GM19035 (cell line): Measurements from ENCODE around the gene NOPCHAP1.
"Not testable (repeated sequence)": the region's sequence is repeated elsewhere in the genome, so short reads cannot be mapped to it uniquely, and the experiment has no call there.

Experiments used
- ATAC-seq: cut with Tn5 transposase; IDR thresholded peaks from one replicate; pipeline ENCODE4 v1.9.1; 2021; ENCODE audit not compliant: unreplicated experiment

NOPCHAP1 gene

GRCh38 chr12:104964167-104964855 is 21.8 kb upstream of the NOPCHAP1 start:
- ATAC-seq: no peak

- no peak for ATAC-seq
Measured at GRCh38 chr12:104964856-104965205, 21.3 kb upstream of the NOPCHAP1 start.

DNA sequence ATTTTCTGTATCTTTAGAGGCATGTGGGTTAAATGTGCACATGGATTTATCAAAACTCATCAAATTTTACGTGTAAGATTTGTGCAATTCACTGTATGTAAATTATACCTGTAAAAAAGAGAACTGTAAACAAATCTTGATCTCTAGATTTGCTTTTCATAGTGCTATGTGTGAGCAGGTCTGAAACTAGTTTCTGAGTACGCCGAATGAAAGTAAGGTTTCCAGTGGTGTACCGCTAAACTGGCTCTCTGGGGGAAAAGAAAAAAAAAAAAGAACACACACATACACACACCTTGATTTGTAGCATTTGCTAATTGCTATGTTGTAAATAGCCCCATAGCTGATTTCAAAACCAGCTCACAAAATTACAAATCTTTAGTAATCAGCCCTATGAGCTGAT is 19.4 kb upstream of the NOPCHAP1 start:
- peak; percentile 86 for ATAC-seq

- no peak for ATAC-seq
Measured at GRCh38 chr12:104969343-104969742, 16.8 kb upstream of the NOPCHAP1 start.

- no peak for ATAC-seq
Measured at GRCh38 chr12:104971306-104971705, 14.8 kb upstream of the NOPCHAP1 start.

DNA sequence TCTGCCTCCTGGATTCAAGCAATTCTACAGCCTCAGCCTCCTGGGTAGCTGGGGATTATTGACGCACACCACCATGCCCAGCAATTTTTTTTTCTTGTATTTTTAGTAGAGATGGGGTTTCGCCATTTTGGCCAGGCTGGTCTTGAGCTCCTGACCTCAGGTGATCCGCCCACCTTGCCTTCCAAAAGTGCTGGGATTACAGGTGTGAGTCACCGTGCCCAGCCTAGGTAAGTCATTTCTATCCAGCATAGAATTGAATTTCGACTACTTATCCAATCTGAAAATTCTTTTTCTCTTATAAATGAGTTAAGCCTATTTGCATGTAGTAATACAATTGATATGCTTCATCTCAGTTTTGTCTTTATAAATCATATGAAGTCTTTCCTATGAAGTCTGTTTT is 12.9 kb upstream of the NOPCHAP1 start:
- no peak for ATAC-seq

- ATAC-seq: peak; percentile 94
Measured at GRCh38 chr12:104974626-104975290, 11.4 kb upstream of the NOPCHAP1 start.

DNA sequence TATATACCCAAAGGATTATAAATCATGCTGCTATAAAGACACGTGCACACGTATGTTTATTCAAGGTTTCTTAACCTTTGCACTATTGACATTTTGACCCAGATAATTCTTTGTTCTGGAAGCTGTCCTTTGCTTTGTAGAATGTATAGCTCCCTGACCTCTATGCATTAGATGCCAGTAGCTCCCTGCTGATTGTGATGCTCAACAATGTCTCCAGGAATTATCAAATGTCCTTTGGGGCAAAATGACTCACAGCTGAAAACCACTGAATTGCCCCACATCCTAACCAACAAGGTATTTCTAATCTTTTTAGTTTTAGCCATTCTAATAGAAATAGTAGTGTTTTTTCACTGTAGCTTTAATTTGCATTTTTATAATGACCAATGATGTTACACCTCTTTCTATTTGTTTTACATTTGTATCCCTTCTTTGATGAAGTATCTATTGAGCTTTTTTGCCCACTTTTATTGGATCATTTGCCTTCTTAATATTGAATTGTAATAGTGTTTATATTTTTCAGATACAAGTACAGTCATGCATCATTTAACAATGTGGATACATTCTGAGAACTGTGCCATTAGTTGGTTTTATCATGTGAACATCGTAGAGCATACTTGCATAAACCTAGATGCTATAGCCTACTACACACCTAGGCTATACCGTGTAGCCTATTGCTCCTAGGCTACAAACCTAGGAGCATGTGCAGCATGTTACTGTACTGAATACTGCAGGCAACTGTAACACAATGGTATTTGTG is 10.4 kb upstream of the NOPCHAP1 start:
- no peak for ATAC-seq

DNA sequence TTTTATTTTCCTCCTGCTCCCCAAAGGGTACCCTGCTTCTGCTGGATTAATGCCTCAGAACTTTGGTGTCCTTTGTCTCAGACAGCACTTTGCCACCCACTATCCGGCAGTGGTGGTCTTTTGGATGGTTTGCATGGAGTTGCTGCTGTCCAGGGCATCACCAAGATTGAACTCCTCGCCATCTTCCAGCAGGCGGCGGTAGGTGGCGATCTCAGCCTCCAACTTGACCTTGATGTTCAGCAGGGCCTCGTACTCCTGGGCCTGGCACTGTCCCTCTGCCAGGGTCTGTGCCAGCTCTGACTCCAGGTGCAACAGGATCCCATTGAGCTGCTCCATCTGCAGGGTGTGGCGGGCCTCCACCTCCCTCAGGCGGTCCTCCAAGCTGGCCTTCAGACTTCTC is 9.4 kb upstream of the NOPCHAP1 start:
- no peak for ATAC-seq

- not testable (repeated sequence) for ATAC-seq
Measured at GRCh38 chr12:104977688-104978087, 8.4 kb upstream of the NOPCHAP1 start.

GRCh38 chr12:104985206-104985605 is 910 bp upstream of the NOPCHAP1 start:
- no peak for ATAC-seq

DNA sequence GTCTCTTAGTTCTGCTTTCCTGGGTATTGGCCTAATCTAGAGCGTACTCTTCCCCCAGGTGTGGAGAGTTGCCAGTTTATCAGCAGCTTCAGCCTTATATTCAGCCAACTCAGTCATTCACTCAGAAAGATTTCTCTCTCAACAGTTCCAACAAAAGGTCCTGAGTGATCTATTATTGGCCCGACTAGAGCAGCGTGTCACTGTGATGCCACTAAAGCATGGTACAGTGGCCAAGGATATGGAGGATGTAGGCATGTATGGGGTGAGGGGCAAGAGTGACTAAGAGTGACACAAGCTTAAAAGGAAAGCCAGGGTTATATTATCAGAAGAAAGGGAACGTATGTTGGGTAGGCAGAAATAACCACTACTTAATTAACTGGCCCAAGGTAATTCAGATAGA is 4.8 kb downstream of the NOPCHAP1 start:
- ATAC-seq: no peak

DNA sequence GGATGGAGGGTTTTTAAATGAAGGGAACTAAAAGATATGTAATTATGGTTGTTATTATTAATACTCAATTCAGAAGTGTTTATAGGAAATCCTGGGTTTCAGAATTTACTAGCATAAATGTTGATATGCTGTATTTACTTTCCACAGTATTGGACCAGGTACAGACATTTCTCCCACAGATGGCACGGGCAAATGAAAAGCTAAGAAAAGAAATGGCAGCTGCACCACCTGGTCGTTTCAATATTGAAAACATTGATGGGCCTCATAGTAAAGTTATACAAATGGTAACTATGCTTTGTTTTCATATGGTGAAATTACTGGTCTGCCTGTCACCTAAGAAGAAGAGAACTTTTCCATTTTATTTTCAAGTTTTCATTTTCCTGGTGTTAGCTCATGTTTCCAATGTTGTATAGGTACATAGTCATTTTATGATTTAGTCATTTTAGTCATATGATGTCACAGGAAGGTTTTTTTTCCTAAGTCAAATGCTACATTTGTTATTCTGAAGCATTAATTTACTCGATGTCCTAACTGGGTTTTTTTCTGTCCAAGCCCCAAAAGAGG is 5.5 kb downstream of the NOPCHAP1 start:
- no peak for ATAC-seq

DNA sequence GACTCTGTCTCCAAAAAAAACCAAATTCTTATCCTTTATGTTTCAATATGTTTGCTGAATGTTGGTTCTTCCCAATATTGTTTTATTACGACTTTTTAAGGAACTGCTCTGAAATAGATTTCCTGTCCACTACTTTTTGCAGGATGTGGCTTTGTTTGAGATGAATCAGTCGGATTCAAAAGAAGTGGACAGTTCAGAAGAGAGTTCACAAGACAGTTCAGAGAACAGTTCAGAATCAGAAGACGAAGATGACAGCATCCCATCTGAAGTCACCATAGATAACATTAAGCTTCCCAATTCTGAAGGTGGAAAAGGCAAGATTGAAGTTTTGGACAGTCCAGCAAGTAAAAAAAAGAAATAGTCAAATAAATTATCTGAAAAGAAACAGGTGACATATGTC is 8.2 kb downstream of the NOPCHAP1 start:
- no peak for ATAC-seq

DNA sequence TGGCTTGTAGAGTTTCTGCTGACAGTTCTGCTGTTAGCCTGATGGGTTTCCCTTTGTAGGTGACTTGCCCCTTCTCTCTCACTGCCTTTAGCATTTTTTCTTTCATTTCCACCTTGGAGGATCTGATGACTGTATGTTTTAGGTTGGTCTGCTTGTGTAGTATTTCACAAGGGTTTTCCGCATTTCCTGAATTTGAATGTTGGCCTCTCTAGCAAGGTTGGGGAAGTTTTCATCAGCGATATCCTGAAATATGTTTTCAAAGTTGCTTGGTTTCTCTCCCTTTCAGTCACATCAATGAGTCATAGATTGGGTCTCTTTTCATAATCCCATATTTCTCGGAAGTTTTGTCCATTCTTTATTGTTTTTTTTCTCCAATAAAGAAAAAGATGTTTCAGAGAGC is 11.4 kb downstream of the NOPCHAP1 start:
- ATAC-seq: no peak

GRCh38 chr12:104998423-104999346 is 12.6 kb downstream of the NOPCHAP1 start:
- no peak for ATAC-seq

DNA sequence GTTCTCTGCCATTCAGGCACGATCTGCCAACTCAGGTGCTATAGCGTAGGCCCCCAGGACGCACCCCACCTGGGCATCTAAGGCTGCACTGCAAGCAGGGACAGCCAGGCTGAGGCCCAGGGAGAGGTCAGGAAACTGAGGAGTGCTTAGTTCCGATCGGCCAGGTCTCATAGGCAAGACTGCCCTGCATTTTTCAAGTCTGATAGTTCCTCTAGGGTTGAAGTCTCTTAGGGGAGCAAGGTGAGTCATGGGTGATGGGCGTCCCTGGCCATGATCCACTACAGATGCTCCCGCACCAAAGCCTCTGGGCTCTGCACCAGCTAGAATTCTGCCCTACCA is 13.2 kb downstream of the NOPCHAP1 start:
- ATAC-seq: no peak

GRCh38 chr12:105001476-105001875 is 15.4 kb downstream of the NOPCHAP1 start:
- ATAC-seq: no peak

- ATAC-seq: no peak
Measured at GRCh38 chr12:105013892-105014291, 27.8 kb downstream of the NOPCHAP1 start.

- ATAC-seq: no peak
Measured at GRCh38 chr12:105014603-105015002, 28.5 kb downstream of the NOPCHAP1 start.

DNA sequence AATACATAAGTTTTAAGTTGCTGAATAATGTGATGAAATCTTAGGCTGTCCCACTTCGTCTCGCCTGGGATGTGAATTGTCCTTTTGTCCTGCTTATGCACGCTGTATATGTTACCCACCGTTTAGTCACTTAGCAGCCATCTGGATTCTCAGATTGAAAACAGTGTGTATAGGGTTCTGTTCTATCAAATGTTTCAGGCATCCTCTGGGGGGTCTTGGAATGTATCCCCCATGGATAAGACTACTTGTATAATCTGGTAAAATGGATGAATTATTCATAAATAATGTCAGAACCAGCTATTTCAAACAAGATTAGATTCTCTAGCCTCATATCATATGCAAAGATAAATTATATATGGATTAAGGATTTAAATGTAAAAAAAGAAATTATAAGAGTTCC is 29.4 kb downstream of the NOPCHAP1 start:
- no peak for ATAC-seq
